Germinal center (tissue), 1 donor: ENCODE results near the gene ABI3BP.
A peak's percentile ranks its signal among the peaks of the same experiment; 100 is the strongest.

Experiments
- DNase-seq: peaks from one replicate; pipeline ENCODE4 v3.0.0; 2012; ENCODE audit warnings: mixed read lengths, low spot score

Gene ABI3BP

DNA sequence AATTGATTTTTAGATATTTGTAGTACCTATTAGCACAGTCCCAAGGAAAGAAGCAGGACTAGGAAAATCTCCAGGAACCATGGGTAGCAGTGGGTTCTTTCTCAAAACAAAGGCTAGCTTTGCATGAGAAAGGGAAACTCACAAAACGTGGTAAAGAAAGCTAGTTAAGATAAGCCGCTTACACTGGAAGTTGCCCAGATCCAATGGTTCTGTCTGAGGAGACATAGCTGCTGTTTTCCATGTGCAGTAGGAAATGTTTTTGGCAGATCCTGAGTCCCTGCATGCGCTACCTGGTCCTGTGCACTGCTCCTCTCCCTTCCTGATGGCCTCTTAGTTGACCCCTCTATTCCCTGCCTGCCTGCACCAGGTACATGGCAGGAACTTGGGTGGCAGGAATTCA lies 223.5 kb downstream of the ABI3BP start:
- DNase-seq, result no peak

DNA sequence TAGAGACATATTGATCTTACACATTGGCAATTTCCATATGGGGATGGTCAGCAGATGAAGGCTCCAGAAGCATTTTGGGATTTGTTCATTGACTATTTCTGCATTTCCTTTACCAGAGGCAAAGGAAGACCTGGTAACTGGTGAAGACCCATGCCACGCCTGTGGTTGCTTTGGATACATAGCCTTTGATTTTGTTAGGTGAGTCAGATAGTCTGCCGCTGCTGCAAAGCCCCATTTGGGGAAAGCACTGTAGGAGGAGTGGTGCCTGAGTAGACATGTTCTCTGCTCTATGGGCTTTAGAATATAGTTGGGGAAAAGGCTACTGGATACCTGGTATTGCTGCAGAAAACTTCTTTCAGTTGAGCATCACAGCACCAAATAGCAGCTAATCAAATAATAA lies 227.2 kb downstream of the ABI3BP start:
- no peak for DNase-seq

DNA sequence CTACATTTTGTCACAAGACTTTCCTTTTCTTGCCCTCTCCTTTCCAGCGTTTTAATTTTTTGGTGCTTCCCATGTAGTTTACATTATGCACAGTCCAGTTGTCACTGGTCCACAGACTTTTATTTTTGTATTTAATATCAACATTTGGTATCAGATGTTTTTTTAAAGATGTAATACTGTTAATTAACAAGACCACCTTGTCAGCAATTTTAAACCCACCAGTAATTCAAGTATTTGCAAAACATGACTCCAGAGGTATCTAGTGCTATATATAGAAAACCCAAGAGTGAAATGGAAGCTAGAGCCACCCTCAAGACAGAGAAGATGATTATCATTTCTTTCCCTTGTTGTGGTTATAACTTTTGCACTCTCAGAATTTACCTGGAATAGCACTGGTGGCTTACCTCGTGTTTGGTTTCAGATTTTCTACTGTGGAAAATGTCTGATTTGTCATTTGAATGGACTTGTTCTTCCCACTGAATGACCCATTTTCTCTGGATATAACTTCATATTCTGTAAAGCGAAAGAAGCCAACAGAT lies 227.7 kb downstream of the ABI3BP start:
- DNase-seq, result no peak

- no peak for DNase-seq
These were observed 231.3 kb downstream of the ABI3BP start for GRCh38 chr3:100761951-100762350.

GRCh38 chr3:100761211-100761942 lies 231.8 kb downstream of the ABI3BP start:
- peak; percentile 19 for DNase-seq

- no peak for DNase-seq
These were observed 232.8 kb downstream of the ABI3BP start for GRCh38 chr3:100760377-100760776.

DNA sequence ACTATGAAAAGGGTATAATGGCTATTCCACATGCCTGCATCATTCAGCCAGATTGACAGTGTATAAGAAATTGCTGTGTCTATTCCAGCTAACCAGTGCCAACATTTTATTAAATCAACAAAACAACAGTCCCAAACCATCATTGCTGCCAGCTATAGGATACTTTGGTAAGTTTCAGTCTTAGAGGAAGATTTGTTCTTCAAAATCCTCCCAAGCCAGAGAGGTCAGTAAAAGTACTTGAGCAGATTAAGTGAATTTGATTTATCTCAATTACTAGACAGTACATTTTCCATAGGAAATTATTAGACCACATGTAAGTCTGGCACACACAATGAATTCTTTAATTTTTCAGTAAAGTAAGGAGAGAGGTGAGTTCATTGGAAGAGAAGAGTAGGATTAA lies 233.3 kb downstream of the ABI3BP start:
- DNase-seq, result no peak

GRCh38 chr3:100759159-100759558 lies 234.1 kb downstream of the ABI3BP start:
- DNase-seq, result no peak

DNA sequence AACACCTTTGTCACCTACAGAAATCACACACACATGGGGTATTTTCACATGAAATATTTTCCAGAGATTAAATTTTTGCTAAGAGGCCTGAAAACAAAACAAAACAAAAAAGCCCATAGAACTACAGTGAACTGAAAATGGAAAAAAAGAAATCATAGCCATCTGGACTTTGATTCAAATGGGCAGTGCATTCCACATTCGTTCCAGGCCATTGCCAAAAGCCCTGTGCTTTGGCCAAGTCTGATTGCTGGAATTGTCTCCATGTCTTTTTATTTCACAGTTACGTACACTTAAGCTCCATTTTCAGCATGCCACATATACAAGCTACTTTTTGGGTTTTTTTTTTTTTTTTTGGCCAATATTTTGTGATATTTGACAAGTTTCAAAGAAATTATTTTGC lies 236.8 kb downstream of the ABI3BP start:
- no peak for DNase-seq

GRCh38 chr3:100754563-100755334 lies 238.5 kb downstream of the ABI3BP start:
- DNase-seq, result no peak

GRCh38 chr3:100753846-100754245 lies 239.4 kb downstream of the ABI3BP start:
- DNase-seq, result no peak

- no peak for DNase-seq
These were observed 244.3 kb downstream of the ABI3BP start for GRCh38 chr3:100748967-100749366.

- no peak for DNase-seq
These were observed 245.0 kb downstream of the ABI3BP start for GRCh38 chr3:100748220-100748619.

- no peak for DNase-seq
These were observed 247.1 kb downstream of the ABI3BP start for GRCh38 chr3:100746092-100746491.

DNA sequence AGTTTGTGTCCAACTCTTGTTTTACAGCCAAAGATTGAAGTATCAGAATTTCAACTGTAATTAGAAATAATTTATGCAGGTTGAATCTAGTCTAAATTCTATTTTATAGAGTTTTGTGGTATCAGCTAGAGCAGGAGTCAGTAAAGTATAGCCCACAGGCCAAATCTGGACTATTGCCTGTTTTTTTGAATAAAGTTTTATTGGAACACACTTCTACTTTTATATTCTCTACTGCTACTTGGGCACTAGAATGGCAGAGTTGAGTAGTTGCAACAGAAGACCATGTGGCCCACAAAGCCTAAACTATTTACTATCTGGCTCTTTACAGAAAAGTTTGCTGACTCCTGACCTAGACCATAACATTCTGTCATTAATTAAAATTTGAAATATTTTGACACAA lies 247.6 kb downstream of the ABI3BP start:
- no peak for DNase-seq

- DNase-seq, result no peak
These were observed 248.6 kb downstream of the ABI3BP start for GRCh38 chr3:100744671-100745070.

DNA sequence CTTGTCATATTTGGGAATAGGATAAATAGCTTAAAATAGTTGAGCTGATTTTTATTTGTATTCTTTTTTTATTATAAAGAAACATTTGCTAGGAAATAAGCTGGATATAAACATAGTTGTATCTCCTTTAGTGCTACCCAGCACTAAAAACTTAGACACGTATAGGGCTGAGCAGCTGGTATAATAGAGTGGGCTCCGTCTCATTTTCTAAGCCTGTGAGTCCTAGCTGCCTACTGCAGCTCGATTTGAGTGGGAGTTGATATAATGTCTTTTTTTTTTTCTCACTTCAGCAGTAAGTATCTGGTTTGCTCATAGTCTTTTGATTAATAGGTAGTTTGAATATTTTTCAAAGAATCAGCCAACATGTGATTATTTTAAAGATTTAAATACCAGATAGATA lies 249.7 kb downstream of the ABI3BP start:
- DNase-seq, result no peak

- no peak for DNase-seq
These were observed 253.0 kb downstream of the ABI3BP start for GRCh38 chr3:100740207-100740606.

DNA sequence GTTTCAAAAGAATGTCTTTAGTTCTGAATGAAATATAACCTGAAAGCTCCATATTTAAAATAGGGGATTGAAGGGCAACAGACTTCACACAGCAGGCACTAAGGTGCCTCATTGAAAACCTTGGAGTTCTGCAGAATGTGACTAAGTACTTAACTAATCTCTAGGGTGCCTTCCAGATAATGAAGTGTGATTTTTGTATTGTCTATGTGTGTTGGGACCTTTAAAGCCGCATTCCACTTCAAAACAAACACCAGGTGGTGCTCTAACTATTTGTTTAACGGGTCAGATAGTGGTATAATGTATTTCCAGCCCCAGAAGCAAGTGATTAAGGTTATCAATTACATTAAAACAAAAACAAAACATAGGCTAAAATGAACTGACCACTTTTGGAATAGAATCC lies 255.9 kb downstream of the ABI3BP start:
- no peak for DNase-seq

DNA sequence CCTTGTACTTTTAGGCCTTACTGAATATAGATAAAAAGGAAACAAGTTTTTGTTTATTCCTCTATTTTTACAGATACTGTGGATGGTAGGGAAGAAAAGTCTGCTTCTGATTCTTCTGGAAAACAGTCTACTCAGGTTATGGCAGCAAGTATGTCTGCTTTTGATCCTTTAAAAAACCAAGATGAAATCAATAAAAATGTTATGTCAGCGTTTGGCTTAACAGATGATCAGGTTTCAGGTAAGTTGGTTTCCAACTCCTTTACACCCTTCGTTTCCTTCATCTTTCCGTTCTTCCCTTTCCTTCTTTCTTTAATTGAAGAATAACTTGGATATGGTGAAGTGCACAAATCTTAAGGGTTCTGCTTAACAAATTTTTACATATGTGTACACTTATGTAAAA lies 260.8 kb downstream of the ABI3BP start:
- no peak for DNase-seq

- no peak for DNase-seq
These were observed 262.7 kb downstream of the ABI3BP start for GRCh38 chr3:100730524-100730923.

- DNase-seq, result no peak
These were observed 266.5 kb downstream of the ABI3BP start for GRCh38 chr3:100726706-100727105.

DNA sequence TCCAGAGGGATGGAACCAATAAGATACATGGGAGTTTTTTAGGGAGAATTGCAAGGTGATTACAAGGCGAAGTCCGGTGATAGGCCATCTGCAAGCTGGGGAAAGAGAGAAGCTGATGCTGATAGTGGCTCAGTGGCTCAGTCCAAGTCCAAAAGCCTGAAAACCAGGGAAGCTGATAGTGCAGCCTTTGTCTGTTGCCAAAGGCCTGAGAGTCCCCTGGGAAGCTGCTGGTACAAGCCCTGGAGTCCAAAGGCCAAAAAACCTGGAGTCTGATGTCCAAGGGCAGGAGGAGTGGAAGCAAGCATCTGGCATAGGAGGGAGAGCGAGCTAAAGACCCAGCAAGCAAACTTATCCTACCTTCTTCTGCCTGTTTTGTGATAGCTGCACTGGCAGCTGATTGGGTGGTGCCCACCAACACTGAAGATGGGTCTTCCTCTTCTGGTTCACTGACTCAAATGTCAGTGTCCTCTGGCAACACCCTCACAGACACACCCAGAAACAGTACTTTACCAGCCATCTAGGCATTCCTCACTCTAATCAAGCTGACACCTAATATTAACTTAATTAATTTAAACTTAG lies 267.2 kb downstream of the ABI3BP start:
- no peak for DNase-seq
